ENCODE measurements around the gene EEPD1. TPM values are rescaled to one million over a fixed set of nuclear protein-coding genes. Genes with fewer than 3 reads are reported as not detected.

The EEPD1 gene
- total RNA-seq, 1 donor from 2014 or later: 9.9 TPM

GRCh38 chr7:36299223-36299774 is 146.2 kb downstream of the EEPD1 start:
- DNase-seq (ENCODE audit: low spot score): no peak

GRCh38 chr7:36299823-36300341 is 146.8 kb downstream of the EEPD1 start:
- DNase-seq (ENCODE audit: low spot score): no peak

- DNase-seq (ENCODE audit: low spot score): no peak
Measured at GRCh38 chr7:36300696-36301350, 147.8 kb downstream of the EEPD1 start.

- no peak for DNase-seq (ENCODE audit: low spot score)
Measured at GRCh38 chr7:36301914-36302771, 149.1 kb downstream of the EEPD1 start.

DNA sequence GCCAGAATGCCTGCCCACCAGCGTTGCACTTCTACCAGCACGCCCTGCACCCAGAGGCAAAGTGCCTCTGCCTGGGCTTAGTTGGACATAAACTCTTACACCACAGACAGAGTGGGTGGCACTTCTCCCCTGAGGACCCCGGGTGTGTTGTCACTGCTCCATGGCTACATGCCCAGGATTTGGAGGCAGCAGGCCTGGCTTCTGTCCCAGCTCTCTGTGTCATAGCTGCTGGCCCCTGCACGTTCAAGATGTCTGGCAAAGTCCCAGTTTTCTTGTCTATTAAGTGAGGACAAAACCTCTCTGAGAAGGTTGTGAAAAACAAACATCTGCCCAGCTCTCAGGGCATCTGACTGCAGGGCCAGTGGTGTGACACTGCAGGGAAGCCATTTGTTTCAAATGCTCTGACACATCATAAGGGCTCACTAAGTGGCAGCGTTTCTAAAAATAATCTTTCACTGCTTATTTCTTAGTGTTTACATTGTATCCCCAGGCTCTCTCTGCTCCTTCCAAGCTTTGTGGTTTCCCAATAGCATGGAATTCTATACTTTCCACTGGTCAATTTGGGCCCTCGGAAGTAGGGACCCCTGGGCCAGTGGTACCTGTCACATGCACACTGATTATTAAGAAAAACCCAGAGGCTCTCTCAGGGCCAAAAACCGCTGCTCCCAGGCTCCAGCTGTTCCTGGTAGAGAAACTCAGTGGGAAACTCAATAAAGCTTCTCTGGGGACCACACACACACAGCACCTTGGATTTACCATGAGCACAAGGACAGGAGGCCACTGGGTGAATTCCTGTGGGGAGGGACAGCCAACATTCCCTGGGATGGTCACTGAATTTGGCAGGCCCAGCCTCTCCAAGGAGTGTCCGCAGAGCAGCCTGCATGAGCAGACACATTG is 150.4 kb downstream of the EEPD1 start:
- peak; percentile 79 for DNase-seq (ENCODE audit: low spot score)

DNA sequence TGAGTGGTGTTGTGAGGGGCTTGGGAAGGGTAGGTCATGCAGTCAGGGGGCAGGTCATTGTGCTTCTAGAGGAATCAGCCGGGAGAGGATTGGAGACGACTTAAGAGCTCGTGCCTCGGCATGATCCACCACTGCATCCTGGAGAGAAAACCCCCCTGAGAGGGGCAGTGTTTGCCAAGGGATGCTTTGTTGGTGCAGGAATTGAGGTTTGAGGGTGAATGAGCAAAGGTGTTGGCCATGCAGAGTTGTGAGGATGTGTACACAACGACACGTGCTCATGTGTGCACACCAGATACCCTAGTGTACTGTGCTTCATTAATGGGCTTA is 151.0 kb downstream of the EEPD1 start:
- no peak for DNase-seq (ENCODE audit: low spot score)

- DNase-seq (ENCODE audit: low spot score): no peak
Measured at GRCh38 chr7:36305226-36305625, 152.2 kb downstream of the EEPD1 start.

- DNase-seq (ENCODE audit: low spot score): no peak
Measured at GRCh38 chr7:36305648-36306047, 152.6 kb downstream of the EEPD1 start.

DNA sequence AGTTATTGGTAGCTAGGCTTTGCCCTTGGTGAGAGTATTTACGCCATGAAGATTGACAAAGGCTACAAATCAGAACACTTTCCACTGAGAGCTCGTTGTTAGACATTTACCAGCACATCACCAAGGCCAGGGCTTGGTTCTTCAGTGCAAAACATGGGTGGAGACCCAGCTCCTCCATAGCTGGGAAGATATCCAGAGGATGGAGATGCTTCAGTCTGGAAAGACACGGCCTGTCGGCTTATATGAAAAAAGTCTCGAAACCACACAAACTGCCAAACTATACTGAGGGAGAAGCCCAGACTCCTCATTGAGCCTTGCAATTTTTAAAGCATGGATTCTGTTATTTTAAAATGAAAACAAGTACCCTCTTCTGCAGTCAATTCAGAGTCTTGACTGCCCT is 153.2 kb downstream of the EEPD1 start:
- DNase-seq (ENCODE audit: low spot score): peak; percentile 63

GRCh38 chr7:36306722-36307121 is 153.7 kb downstream of the EEPD1 start:
- no peak for DNase-seq (ENCODE audit: low spot score)

- no peak for DNase-seq (ENCODE audit: low spot score)
Measured at GRCh38 chr7:36308031-36308430, 155.0 kb downstream of the EEPD1 start.

DNA sequence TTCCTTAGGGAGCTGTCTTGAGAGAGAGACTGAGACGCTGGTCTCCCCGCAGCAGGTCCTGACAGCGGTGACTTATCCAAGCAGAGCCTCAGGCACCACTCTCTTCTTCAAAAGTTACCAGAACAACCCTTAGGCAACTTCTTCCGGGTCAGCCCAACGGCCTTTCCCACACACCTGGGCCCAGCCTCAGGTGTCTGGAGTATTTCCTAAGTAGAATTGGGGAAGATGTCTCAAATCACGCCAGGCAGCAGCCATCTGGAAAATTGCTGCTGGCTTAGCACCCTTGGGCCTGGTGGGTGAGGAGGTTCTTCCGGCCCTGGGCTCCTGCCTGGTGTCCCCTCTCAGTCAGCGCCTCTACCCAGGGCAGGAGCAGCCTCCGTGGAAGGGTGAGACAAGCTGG is 156.2 kb downstream of the EEPD1 start:
- DNase-seq (ENCODE audit: low spot score): no peak

GRCh38 chr7:36309716-36310115 is 156.7 kb downstream of the EEPD1 start:
- no peak for DNase-seq (ENCODE audit: low spot score)

DNA sequence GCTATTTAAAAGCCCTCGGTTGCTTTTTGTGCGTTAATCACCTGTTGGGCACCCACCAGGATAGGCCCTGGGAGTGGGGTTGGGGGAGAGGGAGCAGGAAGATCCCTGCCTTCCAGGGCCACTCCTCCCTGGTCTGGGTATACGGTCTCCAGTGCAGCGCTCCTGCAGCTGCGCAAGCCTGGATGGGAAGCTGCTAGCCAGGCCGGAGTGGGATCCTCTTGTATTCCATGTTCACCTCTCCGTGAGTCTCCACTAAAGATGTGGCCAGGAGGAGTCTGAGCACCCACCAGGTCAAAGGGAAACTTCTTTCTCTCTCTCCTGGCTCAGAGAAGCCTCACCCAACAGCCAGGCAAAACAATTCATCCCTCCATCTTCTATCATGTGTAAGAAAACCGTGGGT is 157.8 kb downstream of the EEPD1 start:
- no peak for DNase-seq (ENCODE audit: low spot score)

DNA sequence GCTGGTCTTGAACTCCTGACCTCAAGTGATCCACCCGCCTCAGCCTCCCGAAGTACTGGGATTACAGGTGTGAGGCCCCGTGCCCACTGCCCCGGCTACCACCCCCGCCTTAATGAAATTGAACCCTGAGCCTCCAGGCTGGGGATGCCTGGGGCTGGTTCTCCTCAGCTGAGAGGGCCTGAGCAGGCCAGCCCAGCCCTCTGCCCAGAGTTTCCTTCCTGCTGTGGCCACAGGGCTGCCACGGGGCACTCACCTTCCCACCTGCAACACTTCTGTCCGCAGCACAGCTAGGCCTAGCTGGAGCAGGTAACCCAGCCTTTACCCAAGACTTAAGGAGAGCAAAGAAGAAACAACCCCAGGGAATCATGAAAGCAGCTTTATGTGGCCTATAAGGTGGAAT is 158.5 kb downstream of the EEPD1 start:
- no peak for DNase-seq (ENCODE audit: low spot score)

DNA sequence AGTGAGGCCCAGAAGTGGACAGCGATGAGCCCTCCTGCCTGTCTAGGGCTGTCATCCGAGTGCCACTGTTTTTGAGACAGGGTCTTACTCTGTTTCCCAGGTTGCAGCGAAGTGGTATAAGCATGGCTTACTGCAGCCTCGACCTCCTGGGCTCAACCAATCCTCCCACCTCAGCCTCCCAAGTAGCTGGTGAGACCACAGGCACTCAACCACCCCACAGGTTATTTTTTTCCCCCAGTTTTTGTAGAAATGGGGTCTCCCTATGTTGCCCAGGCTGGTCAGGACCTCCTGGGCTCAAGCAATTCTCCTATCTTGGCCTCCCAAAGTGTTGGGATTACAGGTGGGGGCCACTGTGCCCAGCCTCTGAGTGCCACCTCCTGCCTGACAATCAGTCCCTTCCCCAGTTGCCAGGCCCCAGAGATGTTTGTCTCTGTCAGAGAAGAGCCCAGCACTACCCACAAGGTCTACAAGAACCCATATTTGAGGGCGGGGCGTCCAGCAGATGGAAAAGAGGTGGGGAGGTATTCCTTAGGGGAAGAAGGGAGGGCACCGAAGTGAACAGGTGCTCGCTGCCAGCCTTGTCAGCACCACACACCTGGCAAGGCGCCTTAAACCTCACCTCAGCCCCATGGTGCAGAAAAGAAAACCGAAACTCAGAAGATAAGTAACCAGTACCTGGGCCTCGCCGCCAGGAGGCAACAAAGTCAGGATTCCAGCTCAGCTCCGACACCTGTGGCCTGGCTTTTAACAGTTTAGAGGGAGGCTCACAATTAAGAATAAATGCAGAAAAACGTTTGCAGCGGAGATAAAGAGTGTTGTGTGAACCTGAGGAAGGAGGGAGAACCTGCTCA is 159.2 kb downstream of the EEPD1 start:
- no peak for DNase-seq (ENCODE audit: low spot score)

DNA sequence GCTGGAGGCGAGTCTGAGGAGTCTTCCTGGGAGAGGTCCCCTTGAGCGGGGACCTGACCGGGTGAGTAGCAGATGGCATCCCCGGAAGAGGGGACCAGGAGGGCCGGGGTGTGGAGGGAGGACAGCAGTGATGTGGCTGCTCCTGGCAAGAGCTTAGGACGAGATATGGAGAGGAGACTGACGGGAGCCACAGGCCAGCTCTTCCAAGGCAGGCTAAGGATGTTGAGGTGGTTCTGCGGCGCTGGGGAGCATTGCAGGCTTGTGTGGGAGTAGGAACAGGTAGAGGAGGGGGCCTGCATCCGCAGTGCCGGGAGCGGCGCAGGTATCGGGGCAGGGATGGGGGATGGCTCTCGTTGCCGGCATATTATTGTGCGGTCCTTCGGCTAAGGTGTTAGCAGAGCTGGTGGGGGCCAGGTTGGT is 159.9 kb downstream of the EEPD1 start:
- no peak for DNase-seq (ENCODE audit: low spot score)

GRCh38 chr7:36313607-36314006 is 160.6 kb downstream of the EEPD1 start:
- no peak for DNase-seq (ENCODE audit: low spot score)

DNA sequence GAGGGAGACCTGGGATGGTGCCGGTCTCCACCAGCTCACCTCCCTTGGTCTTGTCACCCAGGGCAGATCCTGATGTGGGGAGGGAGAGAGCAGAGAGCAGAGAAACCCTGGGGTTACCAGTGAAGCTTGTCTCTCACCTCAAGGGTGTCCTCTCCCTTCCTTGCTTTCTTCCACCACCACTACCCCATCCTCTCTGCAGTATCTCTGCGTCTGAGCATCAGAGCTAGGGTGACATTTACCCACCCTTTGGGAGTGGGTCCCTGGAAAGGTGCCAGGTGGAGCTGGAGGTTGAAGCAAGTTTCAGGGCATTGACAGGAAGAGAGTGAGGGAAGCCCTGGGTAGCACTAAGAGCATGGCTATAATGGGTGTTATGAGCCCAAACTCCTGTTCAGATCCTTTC is 161.4 kb downstream of the EEPD1 start:
- DNase-seq (ENCODE audit: low spot score): no peak

GRCh38 chr7:36315309-36315944 is 162.4 kb downstream of the EEPD1 start:
- no peak for DNase-seq (ENCODE audit: low spot score)
